H9 (cell line): ENCODE data around the gene MTX1. TPM values are rescaled to one million over a fixed set of nuclear protein-coding genes. Genes with fewer than 3 reads are reported as not detected.

ENCODE experiments used
- DNase-seq: peaks from one replicate; pipeline ENCODE4 v3.0.0-alpha.2; 2017
- H2AFZ ChIP-seq: one replicate; pipeline ENCODE4 v1.6.1; 2013; ENCODE audit warnings: mild to moderate bottlenecking, low read length, control low read depth, moderate library complexity
- H2AK5ac ChIP-seq: 2 replicates; pipeline ENCODE4 v1.6.1; 2013; ENCODE audit warnings: low read length, control low read depth, mixed read lengths; ENCODE audit not compliant: insufficient read length
- H2BK120ac ChIP-seq: one replicate; pipeline ENCODE4 v1.6.1; 2013; ENCODE audit warnings: low read depth, mild to moderate bottlenecking, low read length, control low read depth, inconsistent platforms; ENCODE audit not compliant: poor library complexity, severe bottlenecking
- H2BK12ac ChIP-seq: 2 replicates; pipeline ENCODE4 v1.6.1; 2013; ENCODE audit warnings: low read length, control low read depth, mixed read lengths, low read depth; ENCODE audit not compliant: insufficient read length
- H2BK15ac ChIP-seq: 2 replicates; pipeline ENCODE4 v1.6.1; 2013; ENCODE audit warnings: low read depth, low read length, control low read depth
- H2BK20ac ChIP-seq: one replicate; pipeline ENCODE4 v1.6.1; 2013; ENCODE audit warnings: low read depth, mild to moderate bottlenecking, low read length, control low read depth, inconsistent platforms; ENCODE audit not compliant: poor library complexity, severe bottlenecking
- H2BK5ac ChIP-seq: 2 replicates; pipeline ENCODE4 v1.6.1; 2013; ENCODE audit warnings: low read length, control low read depth, mixed read lengths; ENCODE audit not compliant: insufficient read length
- H3K14ac ChIP-seq: 2 replicates; pipeline ENCODE4 v1.6.1; 2013; ENCODE audit warnings: low read length, control low read depth; ENCODE audit not compliant: insufficient read depth
- H3K18ac ChIP-seq: 2 replicates; pipeline ENCODE4 v1.6.1; 2013; ENCODE audit warnings: low read depth, mild to moderate bottlenecking, mixed read lengths, low read length, control low read depth; ENCODE audit not compliant: insufficient read length
- H3K23ac ChIP-seq: 2 replicates; pipeline ENCODE4 v1.6.1; 2013; ENCODE audit warnings: low read length, control low read depth, mixed read lengths, low read depth; ENCODE audit not compliant: insufficient read length
- H3K23me2 ChIP-seq: 2 replicates; pipeline ENCODE4 v1.6.1; 2013; ENCODE audit warnings: low read depth, mild to moderate bottlenecking, mixed read lengths, low read length, control low read depth; ENCODE audit not compliant: insufficient read length, poor library complexity, severe bottlenecking
- H3K27ac ChIP-seq: 2 replicates; pipeline ENCODE4 v1.5.1; 2013; ENCODE audit warnings: low read length, control low read depth, mixed read lengths, low read depth; ENCODE audit not compliant: insufficient read length
- H3K27me3 ChIP-seq: 2 replicates; pipeline ENCODE4 v1.6.1; 2013; ENCODE audit warnings: low read length, control low read depth, inconsistent platforms; ENCODE audit not compliant: insufficient read depth
- H3K4ac ChIP-seq: 2 replicates; pipeline ENCODE4 v1.6.1; 2013; ENCODE audit warnings: low read depth, mild to moderate bottlenecking, control low read depth, inconsistent platforms, low read length, moderate library complexity
- H3K4me1 ChIP-seq: 2 replicates; pipeline ENCODE4 v1.6.1; 2013; ENCODE audit warnings: low read length, control low read depth, inconsistent platforms; ENCODE audit not compliant: insufficient read depth
- H3K4me2 ChIP-seq: 2 replicates; pipeline ENCODE4 v1.6.1; 2013; ENCODE audit warnings: low read length, control low read depth, mixed read lengths; ENCODE audit not compliant: insufficient read length, insufficient read depth
- H3K56ac ChIP-seq: 2 replicates; pipeline ENCODE4 v1.6.1; 2013; ENCODE audit warnings: low read depth, mild to moderate bottlenecking, mixed read lengths, low read length, control low read depth; ENCODE audit not compliant: insufficient read length
- H3K79me1 ChIP-seq: 2 replicates; pipeline ENCODE4 v1.6.1; 2013; ENCODE audit warnings: low read depth, mild to moderate bottlenecking, moderate library complexity, low read length, control low read depth, inconsistent platforms; ENCODE audit not compliant: insufficient read depth, poor library complexity, severe bottlenecking
- H3K79me2 ChIP-seq: 2 replicates; pipeline ENCODE4 v1.6.1; 2013; ENCODE audit warnings: low read length, control low read depth, inconsistent platforms; ENCODE audit not compliant: insufficient read depth
- H3K9ac ChIP-seq: 2 replicates; pipeline ENCODE4 v1.6.1; 2013; ENCODE audit warnings: low read length, control low read depth, mixed read lengths; ENCODE audit not compliant: insufficient read length; ENCODE audit errors: extremely low read depth
- H3K9me3 ChIP-seq: one replicate; pipeline ENCODE4 v1.6.1; 2013; ENCODE audit warnings: low read depth, low read length, inconsistent platforms; ENCODE audit not compliant: control insufficient read depth
- H3T11ph ChIP-seq: one replicate; pipeline ENCODE4 v1.6.1; 2013; ENCODE audit warnings: mild to moderate bottlenecking, low read length, control low read depth, inconsistent platforms
- H4K20me1 ChIP-seq: one replicate; pipeline ENCODE4 v1.6.1; 2013; ENCODE audit not compliant: control insufficient read depth, insufficient read length, insufficient read depth
- H4K5ac ChIP-seq: 2 replicates; pipeline ENCODE4 v1.6.1; 2013; ENCODE audit warnings: low read depth, mild to moderate bottlenecking, mixed read lengths, low read length, control low read depth; ENCODE audit not compliant: insufficient read length
- H4K8ac ChIP-seq: replicated peaks from 2 replicates; pipeline ENCODE4 v1.6.1; 2013; ENCODE audit warnings: low read length, control low read depth, mixed read lengths, low read depth; ENCODE audit not compliant: insufficient read length
- H4K91ac ChIP-seq: 2 replicates; pipeline ENCODE4 v1.6.1; 2013; ENCODE audit warnings: low read depth, mild to moderate bottlenecking, moderate library complexity, mixed read lengths, low read length, control low read depth; ENCODE audit not compliant: insufficient read length
- H3K27ac Mint-ChIP-seq, 3 experiments: 2 replicates in 2 of 3; 3 replicates in 1 of 3; pipeline ENCODE4 v1.8.0; 2020 to 2021; ENCODE audit warnings: mixed read lengths in 3 of 3, mild to moderate bottlenecking in 1 of 3, moderate library complexity in 1 of 3
- H3K27me3 Mint-ChIP-seq: 2 replicates; pipeline ENCODE4 v1.8.0; 2021; ENCODE audit warnings: low read depth, mild to moderate bottlenecking, moderate library complexity, mixed read lengths
- H3K36me3 Mint-ChIP-seq, 3 experiments: 2 replicates in 2 of 3; 3 replicates in 1 of 3; pipeline ENCODE4 v1.8.0; 2020 to 2021; ENCODE audit warnings: low read depth in 3 of 3, mixed read lengths in 3 of 3; ENCODE audit not compliant: insufficient read depth in 1 of 3
- H3K4me1 Mint-ChIP-seq, 2 experiments: 2 replicates each; pipeline ENCODE4 v1.8.0; 2020; ENCODE audit warnings: mixed read lengths in 2 of 2
- H3K4me3 Mint-ChIP-seq, 2 experiments: 2 replicates in 1 of 2; 3 replicates in 1 of 2; pipeline ENCODE4 v1.8.0; 2020 to 2021; ENCODE audit warnings: mild to moderate bottlenecking in 2 of 2, mixed read lengths in 2 of 2, moderate library complexity in 1 of 2
- H3K9me3 Mint-ChIP-seq, 2 experiments: 2 replicates in 1 of 2; 3 replicates in 1 of 2; pipeline ENCODE4 v1.8.0; 2020; ENCODE audit warnings: mild to moderate bottlenecking in 2 of 2, mixed read lengths in 2 of 2, moderate library complexity in 1 of 2
- WGBS: extraction: QIAGEN DNeasy Blood & Tissue Kit; methylation state at CpG from one replicate; pipeline ENCODE4 v1.1.7; 2013; ENCODE audit warnings: missing lambda C conversion rate, low lambda C conversion rate, mixed read lengths; ENCODE audit not compliant: insufficient read length; ENCODE audit errors: extremely low coverage; 5-methylcytosine and 5-hydroxymethylcytosine counted together
- total RNA-seq: library from RNA; stranded (reverse); gene quantifications from 2 replicates; pipeline ENCODE4 v1.2.1, GENCODE V29; 2021
- TF ChIP-seq, protein P1 (sequence below): fragments of 200-600 bp; sonication (generic); conservative IDR thresholded peaks from 3 replicates; pipeline ENCODE4 v1.8.0; 2021; ENCODE audit warnings: antibody characterized with exemption, mild to moderate bottlenecking

MTX1 gene
- total RNA-seq, 1 experiment from 2014 or later: 45.0 TPM

DNA sequence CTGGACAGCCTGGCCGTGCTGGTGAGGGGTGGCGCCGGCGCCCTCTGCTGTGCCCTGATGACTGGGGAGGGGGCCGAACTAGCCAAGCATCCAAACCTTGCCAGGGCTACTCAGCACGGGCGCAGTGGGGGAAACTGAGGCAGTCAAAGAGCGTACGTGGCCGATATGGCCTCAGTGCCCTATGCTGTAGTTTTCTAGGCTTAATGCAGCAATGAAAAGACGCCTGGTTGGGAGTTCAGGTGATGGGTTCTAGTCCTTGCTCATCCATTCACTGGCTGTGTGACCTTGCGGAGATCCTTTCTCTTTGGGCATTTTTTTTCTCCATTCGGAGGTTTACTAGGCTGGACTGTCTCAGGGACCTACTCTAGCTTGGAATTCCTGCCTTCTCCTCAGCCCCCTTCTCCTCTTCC is 822 bp downstream of the MTX1 start:
- Histone ChIP-seq H3K27me3 (no peaks in the 10 kb centered on the region), H3K23ac (no peak overlapping the region), H4K8ac (no peak overlapping the region), H3K23me2 (peaks cover 6% of the 10 kb centered on the region), H2BK15ac (no peak overlapping the region), H3K14ac (peak overlapping the region; percentile 97), H3K4me2 (peak overlapping the region; percentile 89), H3K4ac (no peak overlapping the region), H2BK12ac (no peak overlapping the region), H3T11ph (no peak overlapping the region), H3K56ac (no peak overlapping the region), H4K20me1 (no peaks in the 10 kb centered on the region), H2AFZ (no peak overlapping the region), H4K91ac (no peak overlapping the region), H2AK5ac (no peak overlapping the region), H4K5ac (no peak overlapping the region), H3K4me1 (peaks cover 2% of the 10 kb centered on the region; the same call in 1 of the 2 replicates), H3K18ac (peak overlapping the region; percentile 94), H3K9ac (peak overlapping the region; percentile 77), H2BK5ac (no peak overlapping the region), H3K27ac (no peak overlapping the region), H3K79me1 (no peaks in the 10 kb centered on the region), H3K79me2 (no peaks in the 10 kb centered on the region), H3K9me3 (no peaks in the 10 kb centered on the region), H2BK20ac (no peak overlapping the region), H2BK120ac (no peak overlapping the region)
- H3K9me3 Mint-ChIP-seq: no peaks in the 10 kb centered on the region
- H3K4me1 Mint-ChIP-seq: peaks cover 30 to 31% of the 10 kb centered on the region in 2 experiments
- no CpG with 5 or more reads among the region's 13 CpGs for WGBS
- peak overlapping the region; percentile 59 to 97 (median 95) for H3K27ac Mint-ChIP-seq
- TF ChIP-seq, protein P1, sequence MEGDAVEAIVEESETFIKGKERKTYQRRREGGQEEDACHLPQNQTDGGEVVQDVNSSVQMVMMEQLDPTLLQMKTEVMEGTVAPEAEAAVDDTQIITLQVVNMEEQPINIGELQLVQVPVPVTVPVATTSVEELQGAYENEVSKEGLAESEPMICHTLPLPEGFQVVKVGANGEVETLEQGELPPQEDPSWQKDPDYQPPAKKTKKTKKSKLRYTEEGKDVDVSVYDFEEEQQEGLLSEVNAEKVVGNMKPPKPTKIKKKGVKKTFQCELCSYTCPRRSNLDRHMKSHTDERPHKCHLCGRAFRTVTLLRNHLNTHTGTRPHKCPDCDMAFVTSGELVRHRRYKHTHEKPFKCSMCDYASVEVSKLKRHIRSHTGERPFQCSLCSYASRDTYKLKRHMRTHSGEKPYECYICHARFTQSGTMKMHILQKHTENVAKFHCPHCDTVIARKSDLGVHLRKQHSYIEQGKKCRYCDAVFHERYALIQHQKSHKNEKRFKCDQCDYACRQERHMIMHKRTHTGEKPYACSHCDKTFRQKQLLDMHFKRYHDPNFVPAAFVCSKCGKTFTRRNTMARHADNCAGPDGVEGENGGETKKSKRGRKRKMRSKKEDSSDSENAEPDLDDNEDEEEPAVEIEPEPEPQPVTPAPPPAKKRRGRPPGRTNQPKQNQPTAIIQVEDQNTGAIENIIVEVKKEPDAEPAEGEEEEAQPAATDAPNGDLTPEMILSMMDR: no peak
- no peak for DNase-seq
- H3K36me3 Mint-ChIP-seq: peaks cover 3 to 19% (median 18%) of the 10 kb centered on the region in 3 experiments; a peak in 5 of 7 replicates
- H3K27me3 Mint-ChIP-seq: peaks cover 12% of the 10 kb centered on the region
- H3K4me3 Mint-ChIP-seq: peak overlapping the region; percentile 89 to 92
